ENCODE results near the gene SULT4A1. TPM values are rescaled to one million over a fixed set of nuclear protein-coding genes. Genes with fewer than 3 reads are reported as not detected.

Gene SULT4A1
- total RNA-seq, 1 experiment from 2014 or later = 15.0 TPM

DNA sequence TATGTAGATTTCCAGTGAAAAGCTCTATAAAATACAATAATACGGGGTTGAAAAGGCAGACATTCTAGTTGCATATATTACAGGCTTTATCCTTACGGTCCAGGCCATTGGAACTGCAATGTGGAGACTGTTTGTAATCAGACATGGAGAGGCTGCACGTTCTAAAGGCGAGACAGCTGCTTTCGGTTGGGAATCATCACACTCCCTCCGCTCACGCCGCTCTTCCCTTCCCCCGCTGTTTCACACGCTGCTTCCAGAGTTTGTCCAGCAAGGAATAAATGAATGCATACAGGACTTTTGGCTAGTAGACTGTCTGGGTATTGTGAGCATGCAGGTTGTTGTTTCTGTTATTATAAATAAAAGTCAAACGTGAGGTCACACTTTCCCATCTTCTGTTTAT, 36.7 kb downstream of the SULT4A1 start:
- Histone ChIP-seq H4K20me1 (ENCODE audit: control insufficient read depth, insufficient read depth, insufficient read length) (no peaks in the 10 kb centered on the region), H2BK5ac (ENCODE audit: insufficient read length, low read length) (no peak overlapping the region), H2BK120ac (ENCODE audit: low read depth, low read length, poor library complexity, severe bottlenecking) (no peak overlapping the region), H3K27me3 (ENCODE audit: insufficient read depth, low read length) (no peaks in the 10 kb centered on the region), H3K56ac (ENCODE audit: insufficient read length, low read depth, low read length) (no peak overlapping the region), H3K4me2 (ENCODE audit: insufficient read depth, insufficient read length, low read length) (no peak overlapping the region), H4K8ac (replicated peaks; ENCODE audit: insufficient read length, low read depth, low read length) (no peak overlapping the region), H2AK5ac (ENCODE audit: insufficient read length, low read length) (no peak overlapping the region), H2AFZ (ENCODE audit: low read length) (no peak overlapping the region), H4K5ac (ENCODE audit: insufficient read length, low read depth, low read length) (no peak overlapping the region), H3K27ac (ENCODE audit: insufficient read length, low read depth, low read length) (no peak overlapping the region), H2BK20ac (ENCODE audit: low read depth, low read length, poor library complexity, severe bottlenecking) (no peak overlapping the region), H2BK15ac (ENCODE audit: low read depth, low read length) (no peak overlapping the region), H3K23me2 (ENCODE audit: insufficient read length, low read depth, low read length, poor library complexity, severe bottlenecking) (no peaks in the 10 kb centered on the region), H3K14ac (ENCODE audit: insufficient read depth, low read length) (no peak overlapping the region), H3K9me3 (ENCODE audit: control insufficient read depth, low read depth, low read length) (no peaks in the 10 kb centered on the region), H3K18ac (ENCODE audit: insufficient read length, low read depth, low read length) (no peak overlapping the region), H4K91ac (ENCODE audit: insufficient read length, low read depth, low read length) (no peak overlapping the region), H2BK12ac (ENCODE audit: insufficient read length, low read depth, low read length) (no peak overlapping the region), H3K9ac (ENCODE audit: extremely low read depth, insufficient read length, low read length) (no peak overlapping the region), H3K4me1 (ENCODE audit: insufficient read depth, low read length) (peaks cover 5% of the 10 kb centered on the region), H3K4ac (ENCODE audit: low read depth, low read length) (no peak overlapping the region), H3K79me2 (ENCODE audit: insufficient read depth, low read length) (no peaks in the 10 kb centered on the region), H3K23ac (ENCODE audit: insufficient read length, low read depth, low read length) (no peak overlapping the region), H3K79me1 (ENCODE audit: insufficient read depth, low read depth, low read length, poor library complexity, severe bottlenecking) (no peaks in the 10 kb centered on the region), H3T11ph (ENCODE audit: low read length) (no peak overlapping the region)
- Mint-ChIP-seq H3K4me3 (no peak overlapping the region), H3K9me3 (no peaks in the 10 kb centered on the region), H3K4me1 (peaks cover 65 to 75% of the 10 kb centered on the region in 2 experiments), H3K36me3 (ENCODE audit: insufficient read depth in 1 of 3, low read depth in 3 of 3) (peaks cover 7 to 43% (median 33%) of the 10 kb centered on the region in 3 experiments; a peak in 6 of 7 replicates), H3K27ac (peak overlapping the region in 1 of 3 experiments; percentile 62; a peak in 1 of 7 replicates), H3K27me3 (ENCODE audit: low read depth) (peaks cover 6% of the 10 kb centered on the region)
- WGBS (ENCODE audit: extremely low coverage, insufficient read length, low lambda C conversion rate) = no CpG with 5 or more reads among the region's 11 CpGs
- TF ChIP-seq, protein P1, sequence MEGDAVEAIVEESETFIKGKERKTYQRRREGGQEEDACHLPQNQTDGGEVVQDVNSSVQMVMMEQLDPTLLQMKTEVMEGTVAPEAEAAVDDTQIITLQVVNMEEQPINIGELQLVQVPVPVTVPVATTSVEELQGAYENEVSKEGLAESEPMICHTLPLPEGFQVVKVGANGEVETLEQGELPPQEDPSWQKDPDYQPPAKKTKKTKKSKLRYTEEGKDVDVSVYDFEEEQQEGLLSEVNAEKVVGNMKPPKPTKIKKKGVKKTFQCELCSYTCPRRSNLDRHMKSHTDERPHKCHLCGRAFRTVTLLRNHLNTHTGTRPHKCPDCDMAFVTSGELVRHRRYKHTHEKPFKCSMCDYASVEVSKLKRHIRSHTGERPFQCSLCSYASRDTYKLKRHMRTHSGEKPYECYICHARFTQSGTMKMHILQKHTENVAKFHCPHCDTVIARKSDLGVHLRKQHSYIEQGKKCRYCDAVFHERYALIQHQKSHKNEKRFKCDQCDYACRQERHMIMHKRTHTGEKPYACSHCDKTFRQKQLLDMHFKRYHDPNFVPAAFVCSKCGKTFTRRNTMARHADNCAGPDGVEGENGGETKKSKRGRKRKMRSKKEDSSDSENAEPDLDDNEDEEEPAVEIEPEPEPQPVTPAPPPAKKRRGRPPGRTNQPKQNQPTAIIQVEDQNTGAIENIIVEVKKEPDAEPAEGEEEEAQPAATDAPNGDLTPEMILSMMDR (conservative IDR thresholded peaks at IDR 0.05) = no peak
- peak; percentile 8 for DNase-seq

Measured in H9 (cell line).